ENCODE data around the gene MRPL19. TPM values are rescaled to one million over a fixed set of nuclear protein-coding genes. Genes with fewer than 3 reads are reported as not detected.

The MRPL19 gene
- total RNA-seq, 1 experiment from 2014 or later, result 73.0 TPM

GRCh38 chr2:75637568-75637967 lies 9.0 kb upstream of the MRPL19 start:
- Histone ChIP-seq H3K27ac (ENCODE audit: insufficient read length, low read depth, low read length) (no peak overlapping the region), H3K4me2 (ENCODE audit: insufficient read depth, insufficient read length, low read length) (no peak overlapping the region), H3K4me1 (ENCODE audit: insufficient read depth, low read length) (no peaks in the 10 kb centered on the region), H3K79me1 (ENCODE audit: insufficient read depth, low read depth, low read length, poor library complexity, severe bottlenecking) (no peaks in the 10 kb centered on the region), H4K5ac (ENCODE audit: insufficient read length, low read depth, low read length) (no peak overlapping the region), H2AK5ac (ENCODE audit: insufficient read length, low read length) (no peak overlapping the region), H3K9ac (ENCODE audit: extremely low read depth, insufficient read length, low read length) (no peak overlapping the region), H2BK120ac (ENCODE audit: low read depth, low read length, poor library complexity, severe bottlenecking) (no peak overlapping the region), H4K91ac (ENCODE audit: insufficient read length, low read depth, low read length) (no peak overlapping the region), H2BK12ac (ENCODE audit: insufficient read length, low read depth, low read length) (no peak overlapping the region), H3K14ac (ENCODE audit: insufficient read depth, low read length) (no peak overlapping the region), H3K9me3 (ENCODE audit: control insufficient read depth, low read depth, low read length) (no peaks in the 10 kb centered on the region), H3K27me3 (ENCODE audit: insufficient read depth, low read length) (no peaks in the 10 kb centered on the region), H3K18ac (ENCODE audit: insufficient read length, low read depth, low read length) (no peak overlapping the region), H3K79me2 (ENCODE audit: insufficient read depth, low read length) (no peaks in the 10 kb centered on the region), H4K8ac (replicated peaks; ENCODE audit: insufficient read length, low read depth, low read length) (no peak overlapping the region), H2AFZ (ENCODE audit: low read length) (no peak overlapping the region), H3K23ac (ENCODE audit: insufficient read length, low read depth, low read length) (no peak overlapping the region), H4K20me1 (ENCODE audit: control insufficient read depth, insufficient read depth, insufficient read length) (no peaks in the 10 kb centered on the region), H3T11ph (ENCODE audit: low read length) (no peak overlapping the region), H2BK20ac (ENCODE audit: low read depth, low read length, poor library complexity, severe bottlenecking) (no peak overlapping the region), H3K4ac (ENCODE audit: low read depth, low read length) (no peak overlapping the region), H2BK15ac (ENCODE audit: low read depth, low read length) (no peak overlapping the region), H2BK5ac (ENCODE audit: insufficient read length, low read length) (no peak overlapping the region), H3K56ac (ENCODE audit: insufficient read length, low read depth, low read length) (no peak overlapping the region), H3K23me2 (ENCODE audit: insufficient read length, low read depth, low read length, poor library complexity, severe bottlenecking) (no peaks in the 10 kb centered on the region)
- Mint-ChIP-seq H3K36me3 (ENCODE audit: insufficient read depth in 1 of 3, low read depth in 3 of 3) (no peaks in the 10 kb centered on the region), H3K27ac (no peak overlapping the region), H3K4me3 (no peak overlapping the region), H3K4me1 (peaks cover 3 to 6% of the 10 kb centered on the region in 2 experiments), H3K9me3 (no peaks in the 10 kb centered on the region), H3K27me3 (ENCODE audit: low read depth) (peaks cover 6% of the 10 kb centered on the region)
- TF ChIP-seq CTCF (conservative IDR thresholded peaks at IDR 0.05), result peak; percentile 18; the same call in 1 of the 3 replicates
- no CpG with 5 or more reads among the region's 1 CpG for WGBS (ENCODE audit: extremely low coverage, insufficient read length, low lambda C conversion rate)
- DNase-seq, result no peak
